HEK293 (cell line): ENCODE measurements around the gene VMAC.

Experiments
- CTCF ChIA-PET: fragments of 350-600 bp; formaldehyde crosslinking; extraction: SDS; loops from one replicate; lab custom pipeline; 2021; ENCODE audit warnings: antibody characterized with exemption; lab: Yijun Ruan, JAX
- POLR2A ChIA-PET: fragments of 300-600 bp; formaldehyde crosslinking; extraction: SDS; loops from one replicate; lab custom pipeline; 2020; ENCODE audit warnings: antibody characterized with exemption, inconsistent platforms; lab: Yijun Ruan, JAX
- H3K27ac ChIP-seq: fragments of 200-500 bp; sonication (Bioruptor generic); 2 replicates; pipeline ENCODE4 v1.5.1; 2014; ENCODE audit warnings: low read depth, low read length, control low read depth, inconsistent platforms; ENCODE audit errors: extremely low read depth
- H3K36me3 ChIP-seq, 2 experiments: fragments of 200-500 bp in 1 of 2; sonication (Bioruptor generic) in 1 of 2; 1 replicate in 1 of 2; 2 replicates in 1 of 2; pipeline ENCODE4 v1.5.1; 2014 to 2017; ENCODE audit warnings: inconsistent platforms in 2 of 2, low read length in 2 of 2; ENCODE audit not compliant: control insufficient read depth in 2 of 2, insufficient read depth in 1 of 2
- H3K4me1 ChIP-seq: fragments of 200-500 bp; sonication (Bioruptor generic); 2 replicates; pipeline ENCODE4 v1.5.1; 2014; ENCODE audit warnings: mild to moderate bottlenecking, low read length, inconsistent platforms; ENCODE audit not compliant: control insufficient read depth, insufficient read depth
- H3K4me3 ChIP-seq: 2 replicates; pipeline ENCODE4 v1.5.1; 2011; ENCODE audit warnings: low read depth, mild to moderate bottlenecking, control low read depth, low read length, moderate library complexity
- H3K9me3 ChIP-seq: fragments of 200-500 bp; sonication (Bioruptor generic); 2 replicates; pipeline ENCODE4 v1.5.1; 2014; ENCODE audit warnings: low read depth, low read length, inconsistent platforms; ENCODE audit not compliant: control insufficient read depth, insufficient read depth
- HOXA7 ChIP-seq: sonication (generic); formaldehyde crosslinking; IDR thresholded peaks from 2 replicates; pipeline ENCODE4 v1.8.1; 2022; ENCODE audit warnings: missing genetic modification reagents, borderline replicate concordance
- TCF7L2 ChIP-seq: IDR thresholded peaks from 2 replicates; pipeline ENCODE4 v1.6.1; 2011; ENCODE audit warnings: low read depth, mild to moderate bottlenecking, inconsistent platforms, low read length, moderate library complexity, borderline replicate concordance
- WT1 ChIP-seq: fragments of 450-650 bp; formaldehyde crosslinking; IDR thresholded peaks from 2 replicates; pipeline ENCODE4 v1.5.1; 2016; ENCODE audit warnings: missing biosample characterization, missing genetic modification characterization
- ZNF19 ChIP-seq: fragments of 450-650 bp; formaldehyde crosslinking; IDR thresholded peaks from 2 replicates; pipeline ENCODE4; 2016; ENCODE audit warnings: missing biosample characterization, missing genetic modification characterization, low read depth
- ZNF248 ChIP-seq: fragments of 450-650 bp; formaldehyde crosslinking; IDR thresholded peaks from 2 replicates; pipeline ENCODE4 v1.5.1; 2017; ENCODE audit warnings: missing biosample characterization, missing genetic modification characterization
- ZNF274 ChIP-seq, 2 experiments: fragments of 200-500 bp in 1 of 2; fragments of 450-650 bp in 1 of 2; sonication (Bioruptor generic) in 1 of 2; formaldehyde crosslinking in 1 of 2; IDR thresholded peaks; 2 replicates each; pipeline versions ENCODE4 v1.5.1 to v1.6.1; 2014 to 2016; ENCODE audit warnings: borderline replicate concordance in 1 of 2, inconsistent platforms in 1 of 2, low read length in 1 of 2, missing biosample characterization in 1 of 2, missing genetic modification characterization in 1 of 2
- ZNF302 ChIP-seq: fragments of 450-650 bp; formaldehyde crosslinking; IDR thresholded peaks from 2 replicates; pipeline ENCODE4 v1.5.1; 2016; ENCODE audit warnings: missing biosample characterization, missing genetic modification characterization, low read depth
- ZNF555 ChIP-seq: fragments of 450-650 bp; formaldehyde crosslinking; conservative IDR thresholded peaks from 2 replicates; pipeline ENCODE4 v1.5.1; 2017; ENCODE audit warnings: missing biosample characterization, mild to moderate bottlenecking, missing genetic modification characterization, inconsistent platforms
- ZNF610 ChIP-seq: fragments of 450-650 bp; formaldehyde crosslinking; IDR thresholded peaks from 2 replicates; pipeline ENCODE4 v1.5.1; 2016; ENCODE audit warnings: missing biosample characterization, missing genetic modification characterization, borderline replicate concordance
- TF ChIP-seq, protein P1 (sequence below): fragments of 450-650 bp; IDR thresholded peaks from 2 replicates; pipeline ENCODE4 v1.5.1; 2018; ENCODE audit warnings: missing biosample characterization, missing genetic modification characterization
- TF ChIP-seq, protein P2 (sequence below): fragments of 450-650 bp; formaldehyde crosslinking; conservative IDR thresholded peaks from 2 replicates; pipeline ENCODE4 v1.5.1; 2016; ENCODE audit warnings: low read depth, missing biosample characterization, missing genetic modification characterization
- TF ChIP-seq, protein P3 (sequence below): fragments of 450-650 bp; formaldehyde crosslinking; IDR thresholded peaks from 2 replicates; pipeline ENCODE4 v1.5.1; 2016; ENCODE audit warnings: missing biosample characterization, missing genetic modification characterization
- TF ChIP-seq, protein P4 (sequence below): fragments of 450-650 bp; formaldehyde crosslinking; IDR thresholded peaks from 2 replicates; pipeline ENCODE4 v1.5.1; 2016; ENCODE audit warnings: missing biosample characterization, missing genetic modification characterization, low read depth
- TF ChIP-seq, protein P5 (sequence below): fragments of 450-650 bp; formaldehyde crosslinking; IDR thresholded peaks from 2 replicates; pipeline ENCODE4 v1.5.1; 2016; ENCODE audit warnings: missing biosample characterization, missing genetic modification characterization

VMAC gene

DNA sequence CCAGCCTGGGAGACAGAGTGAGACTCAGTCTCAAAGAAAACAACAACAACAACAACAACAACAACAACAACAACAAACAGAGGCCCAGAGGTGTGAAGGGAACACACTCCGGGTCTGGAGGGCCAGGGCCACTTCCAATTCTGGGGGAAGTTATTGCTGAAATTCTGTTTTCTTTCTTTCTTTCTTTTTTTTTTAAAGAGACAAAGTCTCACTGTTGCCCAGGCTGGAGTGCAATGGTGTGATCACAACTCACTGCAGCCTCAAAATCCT lies 5.9 kb downstream of the VMAC start:
- CTCF ChIA-PET: interaction anchor here (0.6 to 0.9 kb wide), 2 partner anchors 107 to 122 kb away, joined by 3 read pairs; no protein-coding TSS in a partner anchor

More for the DNA sequence above, 5.9 kb downstream of the VMAC start:
- H3K27ac ChIP-seq: no peak overlapping the region
- H3K4me1 ChIP-seq: no peaks in the 10 kb centered on the region
- H3K4me3 ChIP-seq: no peak overlapping the region
- no peaks in the 10 kb centered on the region for H3K9me3 ChIP-seq
- peaks cover 0 to 32% of the 10 kb centered on the region in 2 experiments; a peak in 2 of 3 replicates for H3K36me3 ChIP-seq
- TF ChIP-seq ZNF274 (IDR thresholded peaks at IDR 0.05; ENCODE audit: low read length): no peak
- TF ChIP-seq ZNF274 (tag by site-specific recombination; IDR thresholded peaks at IDR 0.05; ENCODE audit: borderline replicate concordance): no peak
- TF ChIP-seq ZNF19 (tag by site-specific recombination): no peak
- TF ChIP-seq ZNF248 (tag by site-specific recombination): no peak
- TF ChIP-seq, protein P1, sequence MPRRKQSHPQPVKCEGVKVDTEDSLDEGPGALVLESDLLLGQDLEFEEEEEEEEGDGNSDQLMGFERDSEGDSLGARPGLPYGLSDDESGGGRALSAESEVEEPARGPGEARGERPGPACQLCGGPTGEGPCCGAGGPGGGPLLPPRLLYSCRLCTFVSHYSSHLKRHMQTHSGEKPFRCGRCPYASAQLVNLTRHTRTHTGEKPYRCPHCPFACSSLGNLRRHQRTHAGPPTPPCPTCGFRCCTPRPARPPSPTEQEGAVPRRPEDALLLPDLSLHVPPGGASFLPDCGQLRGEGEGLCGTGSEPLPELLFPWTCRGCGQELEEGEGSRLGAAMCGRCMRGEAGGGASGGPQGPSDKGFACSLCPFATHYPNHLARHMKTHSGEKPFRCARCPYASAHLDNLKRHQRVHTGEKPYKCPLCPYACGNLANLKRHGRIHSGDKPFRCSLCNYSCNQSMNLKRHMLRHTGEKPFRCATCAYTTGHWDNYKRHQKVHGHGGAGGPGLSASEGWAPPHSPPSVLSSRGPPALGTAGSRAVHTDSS (tag by site-specific recombination): no peak
- TF ChIP-seq HOXA7 (CRISPR knock-in tag): no peak
- TF ChIP-seq ZNF610 (tag by site-specific recombination): no peak
- TF ChIP-seq, protein P2, sequence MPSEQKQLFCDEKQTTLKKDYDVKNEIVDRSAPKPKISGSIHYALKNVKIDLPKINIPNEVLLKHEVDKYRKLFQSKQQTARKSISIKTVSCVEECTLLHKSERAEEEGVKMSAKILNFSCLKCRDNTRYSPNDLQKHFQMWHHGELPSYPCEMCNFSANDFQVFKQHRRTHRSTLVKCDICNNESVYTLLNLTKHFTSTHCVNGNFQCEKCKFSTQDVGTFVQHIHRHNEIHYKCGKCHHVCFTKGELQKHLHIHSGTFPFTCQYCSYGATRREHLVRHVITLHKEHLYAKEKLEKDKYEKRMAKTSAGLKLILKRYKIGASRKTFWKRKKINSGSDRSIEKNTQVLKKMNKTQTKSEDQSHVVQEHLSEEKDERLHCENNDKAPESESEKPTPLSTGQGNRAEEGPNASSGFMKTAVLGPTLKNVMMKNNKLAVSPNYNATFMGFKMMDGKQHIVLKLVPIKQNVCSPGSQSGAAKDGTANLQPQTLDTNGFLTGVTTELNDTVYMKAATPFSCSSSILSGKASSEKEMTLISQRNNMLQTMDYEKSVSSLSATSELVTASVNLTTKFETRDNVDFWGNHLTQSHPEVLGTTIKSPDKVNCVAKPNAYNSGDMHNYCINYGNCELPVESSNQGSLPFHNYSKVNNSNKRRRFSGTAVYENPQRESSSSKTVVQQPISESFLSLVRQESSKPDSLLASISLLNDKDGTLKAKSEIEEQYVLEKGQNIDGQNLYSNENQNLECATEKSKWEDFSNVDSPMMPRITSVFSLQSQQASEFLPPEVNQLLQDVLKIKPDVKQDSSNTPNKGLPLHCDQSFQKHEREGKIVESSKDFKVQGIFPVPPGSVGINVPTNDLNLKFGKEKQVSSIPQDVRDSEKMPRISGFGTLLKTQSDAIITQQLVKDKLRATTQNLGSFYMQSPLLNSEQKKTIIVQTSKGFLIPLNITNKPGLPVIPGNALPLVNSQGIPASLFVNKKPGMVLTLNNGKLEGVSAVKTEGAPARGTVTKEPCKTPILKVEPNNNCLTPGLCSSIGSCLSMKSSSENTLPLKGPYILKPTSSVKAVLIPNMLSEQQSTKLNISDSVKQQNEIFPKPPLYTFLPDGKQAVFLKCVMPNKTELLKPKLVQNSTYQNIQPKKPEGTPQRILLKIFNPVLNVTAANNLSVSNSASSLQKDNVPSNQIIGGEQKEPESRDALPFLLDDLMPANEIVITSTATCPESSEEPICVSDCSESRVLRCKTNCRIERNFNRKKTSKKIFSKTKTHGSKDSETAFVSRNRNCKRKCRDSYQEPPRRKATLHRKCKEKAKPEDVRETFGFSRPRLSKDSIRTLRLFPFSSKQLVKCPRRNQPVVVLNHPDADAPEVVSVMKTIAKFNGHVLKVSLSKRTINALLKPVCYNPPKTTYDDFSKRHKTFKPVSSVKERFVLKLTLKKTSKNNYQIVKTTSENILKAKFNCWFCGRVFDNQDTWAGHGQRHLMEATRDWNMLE: no peak
- TF ChIP-seq ZNF555 (tag by site-specific recombination): no peak
- TF ChIP-seq, protein P3, sequence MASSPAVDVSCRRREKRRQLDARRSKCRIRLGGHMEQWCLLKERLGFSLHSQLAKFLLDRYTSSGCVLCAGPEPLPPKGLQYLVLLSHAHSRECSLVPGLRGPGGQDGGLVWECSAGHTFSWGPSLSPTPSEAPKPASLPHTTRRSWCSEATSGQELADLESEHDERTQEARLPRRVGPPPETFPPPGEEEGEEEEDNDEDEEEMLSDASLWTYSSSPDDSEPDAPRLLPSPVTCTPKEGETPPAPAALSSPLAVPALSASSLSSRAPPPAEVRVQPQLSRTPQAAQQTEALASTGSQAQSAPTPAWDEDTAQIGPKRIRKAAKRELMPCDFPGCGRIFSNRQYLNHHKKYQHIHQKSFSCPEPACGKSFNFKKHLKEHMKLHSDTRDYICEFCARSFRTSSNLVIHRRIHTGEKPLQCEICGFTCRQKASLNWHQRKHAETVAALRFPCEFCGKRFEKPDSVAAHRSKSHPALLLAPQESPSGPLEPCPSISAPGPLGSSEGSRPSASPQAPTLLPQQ (tag by site-specific recombination): no peak
- TF ChIP-seq, protein P4, sequence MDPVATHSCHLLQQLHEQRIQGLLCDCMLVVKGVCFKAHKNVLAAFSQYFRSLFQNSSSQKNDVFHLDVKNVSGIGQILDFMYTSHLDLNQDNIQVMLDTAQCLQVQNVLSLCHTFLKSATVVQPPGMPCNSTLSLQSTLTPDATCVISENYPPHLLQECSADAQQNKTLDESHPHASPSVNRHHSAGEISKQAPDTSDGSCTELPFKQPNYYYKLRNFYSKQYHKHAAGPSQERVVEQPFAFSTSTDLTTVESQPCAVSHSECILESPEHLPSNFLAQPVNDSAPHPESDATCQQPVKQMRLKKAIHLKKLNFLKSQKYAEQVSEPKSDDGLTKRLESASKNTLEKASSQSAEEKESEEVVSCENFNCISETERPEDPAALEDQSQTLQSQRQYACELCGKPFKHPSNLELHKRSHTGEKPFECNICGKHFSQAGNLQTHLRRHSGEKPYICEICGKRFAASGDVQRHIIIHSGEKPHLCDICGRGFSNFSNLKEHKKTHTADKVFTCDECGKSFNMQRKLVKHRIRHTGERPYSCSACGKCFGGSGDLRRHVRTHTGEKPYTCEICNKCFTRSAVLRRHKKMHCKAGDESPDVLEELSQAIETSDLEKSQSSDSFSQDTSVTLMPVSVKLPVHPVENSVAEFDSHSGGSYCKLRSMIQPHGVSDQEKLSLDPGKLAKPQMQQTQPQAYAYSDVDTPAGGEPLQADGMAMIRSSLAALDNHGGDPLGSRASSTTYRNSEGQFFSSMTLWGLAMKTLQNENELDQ (tag by site-specific recombination): no peak
- TF ChIP-seq, protein P5, sequence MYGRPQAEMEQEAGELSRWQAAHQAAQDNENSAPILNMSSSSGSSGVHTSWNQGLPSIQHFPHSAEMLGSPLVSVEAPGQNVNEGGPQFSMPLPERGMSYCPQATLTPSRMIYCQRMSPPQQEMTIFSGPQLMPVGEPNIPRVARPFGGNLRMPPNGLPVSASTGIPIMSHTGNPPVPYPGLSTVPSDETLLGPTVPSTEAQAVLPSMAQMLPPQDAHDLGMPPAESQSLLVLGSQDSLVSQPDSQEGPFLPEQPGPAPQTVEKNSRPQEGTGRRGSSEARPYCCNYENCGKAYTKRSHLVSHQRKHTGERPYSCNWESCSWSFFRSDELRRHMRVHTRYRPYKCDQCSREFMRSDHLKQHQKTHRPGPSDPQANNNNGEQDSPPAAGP: no peak
- TF ChIP-seq WT1: no peak
- no peak for TF ChIP-seq TCF7L2
- TF ChIP-seq ZNF302: no peak
- POLR2A ChIA-PET: no interaction called here
